H1 (cell line): ENCODE results near the gene OXSR1. TPM values are rescaled to one million over a fixed set of nuclear protein-coding genes. Genes with fewer than 3 reads are reported as not detected.

Source experiments
- CHD7 ChIP-seq: fragments of 300-600 bp; sonication (generic); IDR thresholded peaks from 2 replicates; pipeline ENCODE4 v1.7.1; 2012; ENCODE audit warnings: low read length, moderate library complexity, mild to moderate bottlenecking, inconsistent platforms; ENCODE audit not compliant: insufficient replicate concordance
- KDM1A ChIP-seq: fragments of 200-600, 300-600 bp; sonication (generic); IDR thresholded peaks from 2 replicates; pipeline ENCODE4 v1.7.1; 2016; ENCODE audit warnings: mild to moderate bottlenecking, low read length, borderline replicate concordance
- NANOG ChIP-seq: IDR thresholded peaks from 2 replicates; pipeline ENCODE4 v1.6.1; 2011; ENCODE audit warnings: low read length, low read depth, mild to moderate bottlenecking, inconsistent platforms; ENCODE audit not compliant: insufficient read depth, poor library complexity, severe bottlenecking
- NRF1 ChIP-seq: IDR thresholded peaks from 2 replicates; pipeline ENCODE4 v1.6.1; 2011; ENCODE audit warnings: mild to moderate bottlenecking, low read depth, low read length, improper control_type of control experiment
- SAP30 ChIP-seq: fragments of 300-600 bp; sonication (generic); IDR thresholded peaks from 2 replicates; pipeline ENCODE4 v1.7.1; 2012; ENCODE audit warnings: low read length, moderate library complexity, mild to moderate bottlenecking, inconsistent platforms; ENCODE audit not compliant: insufficient read depth, insufficient replicate concordance
- SIRT6 ChIP-seq: IDR thresholded peaks from one replicate; pipeline ENCODE4 v1.7.1; 2012; ENCODE audit warnings: low read length, inconsistent platforms
- SP1 ChIP-seq: IDR thresholded peaks from 2 replicates; pipeline ENCODE4 v1.6.1; 2011; ENCODE audit warnings: low read depth, low read length
- SRF ChIP-seq: IDR thresholded peaks from 2 replicates; pipeline ENCODE4 v1.6.1; 2011; ENCODE audit warnings: mild to moderate bottlenecking, low read depth, low read length, moderate library complexity
- polyA plus RNA-seq, 7 experiments: library from polyadenylated mRNA; depleted of rRNA in 3 of 7; stranded (reverse) in 5 of 7; unstranded in 2 of 7; fragments of >200 nt in 5 of 7; fragments of 200-250 nt in 2 of 7; gene quantifications; 1 replicate in 5 of 7; 2 replicates in 1 of 7; 4 replicates in 1 of 7; pipeline versions ENCODE4 v1.2.1 to v1.2.3, GENCODE V29; 2011 to 2013; ENCODE audit warnings: missing spikeins in 2 of 7, mixed read lengths in 2 of 7
- total RNA-seq: library from RNA; stranded (reverse); fragmentation: NEBNext Ultra II Directional; extraction: Animal tissue kit (Norgen Biotek cat#: 25700); gene quantifications from 2 replicates; pipeline ENCODE4 v1.2.1, GENCODE V29; 2021

OXSR1 gene
- total and polyA plus RNA-seq, 2 of the 8 experiments (the other 6 are each of a cell fraction or from before 2014, with no cell fraction given): 25.1 to 47.0 TPM

GRCh38 chr3:38229036-38229435 is 63.7 kb downstream of the OXSR1 start (continued):
- TF ChIP-seq CHD7 (no peak), NANOG (no peak), SP1 (no peak), SIRT6 (no peak), KDM1A (no peak), SAP30 (no peak), SRF (no peak), NRF1 (no peak)
